Subcutaneous abdominal adipose tissue (tissue), 5 donors: ENCODE results near the gene MMEL1.

Experiments used
- H3K27ac ChIP-seq: one replicate; pipeline ENCODE4 v1.7.0; 2013; ENCODE audit warnings: low read depth, mild to moderate bottlenecking, inconsistent platforms, low read length, moderate library complexity
- H3K27me3 ChIP-seq, 5 donors: one replicate each; pipeline ENCODE4 v1.7.0; 2013; ENCODE audit warnings: low read length in 5 of 5, inconsistent platforms in 1 of 5; ENCODE audit not compliant: control insufficient read depth in 5 of 5, insufficient read depth in 4 of 5
- H3K36me3 ChIP-seq, 5 donors: one replicate each; pipeline ENCODE4 v1.7.0; 2013; ENCODE audit warnings: low read length in 5 of 5; ENCODE audit not compliant: control insufficient read depth in 5 of 5, insufficient read depth in 5 of 5
- H3K4me1 ChIP-seq, 5 donors: one replicate each; pipeline ENCODE4 v1.7.0; 2013; ENCODE audit warnings: low read length in 5 of 5, mild to moderate bottlenecking in 3 of 5, moderate library complexity in 1 of 5; ENCODE audit not compliant: control insufficient read depth in 5 of 5, insufficient read depth in 5 of 5
- H3K4me3 ChIP-seq, 5 donors: one replicate each; pipeline ENCODE4 v1.7.0; 2013; ENCODE audit warnings: low read length in 5 of 5, low read depth in 1 of 5
- H3K9ac ChIP-seq, 5 donors: one replicate each; pipeline ENCODE4 v1.7.0; 2013; ENCODE audit warnings: low read length in 5 of 5, mild to moderate bottlenecking in 4 of 5, moderate library complexity in 3 of 5
- H3K9me3 ChIP-seq, 5 donors: one replicate each; pipeline ENCODE4 v1.7.0; 2013; ENCODE audit warnings: low read length in 5 of 5; ENCODE audit not compliant: control insufficient read depth in 5 of 5
- donor health status: healthy.
- donor health status: healthy.
- donor health status: healthy.
- donor health status: healthy.
- donor health status: healthy.

MMEL1 gene

GRCh38 chr1:2566101-2567045, 66.4 kb downstream of the MMEL1 start:
- no peak overlapping the region for H3K27ac ChIP-seq
- no peaks in the 10 kb centered on the region for H3K9me3 ChIP-seq
- peaks cover 0 to 25% (median 19%) of the 10 kb centered on the region in 5 donors for H3K36me3 ChIP-seq
- no peaks in the 10 kb centered on the region for H3K4me1 ChIP-seq
- no peak overlapping the region for H3K9ac ChIP-seq
- H3K4me3 ChIP-seq, result no peak overlapping the region
- H3K27me3 ChIP-seq, result peaks cover 0 to 16% (median 12%) of the 10 kb centered on the region in 5 donors

GRCh38 chr1:2564815-2565374, 67.9 kb downstream of the MMEL1 start:
- Histone ChIP-seq H3K27ac (no peak overlapping the region), H3K4me1 (no peaks in the 10 kb centered on the region), H3K9ac (no peak overlapping the region), H3K36me3 (peaks cover 0 to 40% (median 31%) of the 10 kb centered on the region in 5 donors), H3K4me3 (no peak overlapping the region), H3K9me3 (no peaks in the 10 kb centered on the region), H3K27me3 (peaks cover 0 to 16% (median 12%) of the 10 kb centered on the region in 5 donors)

DNA sequence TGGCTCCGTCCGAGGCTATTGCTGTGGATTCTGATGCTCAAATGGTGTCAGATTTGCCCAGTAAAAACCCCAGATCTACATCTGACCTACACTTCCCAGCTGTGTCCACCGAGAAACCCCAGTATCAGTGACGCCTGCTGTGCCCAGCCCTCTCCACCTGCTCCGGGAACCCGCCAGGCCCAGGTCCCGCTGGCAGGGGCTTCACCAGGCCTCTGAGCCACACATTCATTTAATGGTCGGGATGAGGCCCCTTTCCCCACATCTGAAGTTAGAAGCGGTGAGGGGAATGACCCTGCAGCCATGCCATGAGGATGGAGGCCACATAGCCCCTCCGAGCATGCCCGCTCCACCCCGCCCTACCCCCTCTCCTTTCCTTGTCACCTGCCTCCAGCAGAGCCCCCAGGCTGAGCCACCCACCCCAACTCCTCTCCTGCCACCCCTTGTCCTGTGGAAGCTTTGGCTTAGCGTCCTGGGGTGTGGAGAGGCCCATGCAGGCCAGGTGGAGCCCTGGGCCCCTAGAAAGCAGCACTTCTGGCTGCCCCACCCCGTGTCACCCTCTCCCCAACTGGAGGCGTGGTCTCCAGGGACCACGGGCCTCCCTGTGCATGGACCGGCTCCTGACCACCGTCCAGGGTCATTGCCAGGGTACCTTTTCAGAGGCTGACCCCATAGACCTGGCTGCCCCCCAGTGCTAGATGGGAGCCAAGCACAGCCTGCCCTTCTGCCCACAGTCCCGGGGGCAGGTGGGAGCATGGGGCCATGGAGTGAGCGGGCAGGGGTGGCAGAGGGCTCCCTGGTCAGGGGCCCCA, 68.6 kb downstream of the MMEL1 start:
- Histone ChIP-seq H3K9me3 (no peaks in the 10 kb centered on the region), H3K4me3 (no peak overlapping the region), H3K36me3 (peaks cover 0 to 47% (median 36%) of the 10 kb centered on the region in 5 donors), H3K27ac (no peak overlapping the region), H3K9ac (no peak overlapping the region), H3K4me1 (peaks cover 0 to 4% (median 0%) of the 10 kb centered on the region in 5 donors), H3K27me3 (peaks cover 0 to 16% (median 12%) of the 10 kb centered on the region in 5 donors)

- no peak overlapping the region for H3K4me3 ChIP-seq
- H3K9me3 ChIP-seq, result no peaks in the 10 kb centered on the region
- H3K4me1 ChIP-seq, result peaks cover 0 to 13% (median 7%) of the 10 kb centered on the region in 5 donors
- no peak overlapping the region for H3K9ac ChIP-seq
- H3K27me3 ChIP-seq, result peaks cover 0 to 14% (median 10%) of the 10 kb centered on the region in 5 donors
- H3K27ac ChIP-seq, result no peak overlapping the region
- H3K36me3 ChIP-seq, result peaks cover 0 to 57% (median 45%) of the 10 kb centered on the region in 5 donors
Measured at GRCh38 chr1:2563205-2563604, 69.6 kb downstream of the MMEL1 start.

DNA sequence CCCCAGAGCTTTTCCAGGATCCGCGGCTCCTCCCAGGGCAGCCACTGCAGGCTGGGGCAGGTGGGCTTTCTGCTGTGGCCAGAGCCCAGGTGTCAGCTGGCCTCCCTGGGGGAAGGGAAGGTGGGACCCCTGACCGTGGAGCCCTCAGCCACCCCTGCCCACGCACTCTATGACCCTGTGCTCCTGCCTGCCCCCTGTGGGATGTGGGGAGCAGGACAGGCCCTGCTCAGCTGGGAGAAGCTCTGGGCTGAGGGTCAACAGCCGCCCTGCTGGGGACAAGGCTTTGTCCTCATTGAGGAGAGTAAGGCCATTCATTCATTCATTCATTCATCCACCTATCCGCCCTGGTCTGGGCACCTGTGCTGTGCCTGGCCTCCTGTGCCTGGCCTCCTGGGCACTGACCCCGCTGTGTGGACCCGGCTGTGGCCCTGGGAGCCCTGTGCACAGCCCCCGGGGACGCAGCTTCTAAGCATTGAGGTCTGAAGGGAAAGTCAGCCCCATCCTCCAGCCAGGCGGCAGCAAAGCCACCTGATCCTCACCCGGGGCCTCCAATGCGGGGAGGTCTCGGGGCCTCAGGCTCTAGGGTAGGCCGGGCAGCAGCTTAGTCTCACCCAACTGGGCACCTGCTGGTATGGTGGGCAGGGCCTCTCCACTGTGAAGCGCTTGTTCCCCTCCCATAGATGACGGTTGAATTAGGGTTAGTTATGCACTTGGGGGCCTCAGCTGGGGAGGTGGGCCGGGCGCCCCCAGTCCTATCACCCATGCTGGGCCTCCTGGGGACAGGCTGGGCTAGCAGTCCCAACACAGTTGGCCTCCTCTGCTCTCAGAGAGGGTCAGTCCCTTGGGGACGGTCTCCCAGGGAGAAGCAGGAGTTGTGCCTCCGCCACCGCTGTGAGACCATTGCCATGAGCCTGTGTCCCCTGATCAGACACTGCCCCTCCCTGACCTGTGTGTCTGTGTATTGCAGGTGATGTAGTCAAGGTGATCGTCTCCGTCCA, 70.6 kb downstream of the MMEL1 start:
- Histone ChIP-seq H3K36me3 (peaks cover 0 to 61% (median 47%) of the 10 kb centered on the region in 5 donors), H3K27ac (no peak overlapping the region), H3K27me3 (peaks cover 0 to 9% (median 7%) of the 10 kb centered on the region in 5 donors), H3K9ac (no peak overlapping the region), H3K4me3 (no peak overlapping the region), H3K9me3 (no peaks in the 10 kb centered on the region), H3K4me1 (peaks cover 2 to 23% (median 17%) of the 10 kb centered on the region in 5 donors)

DNA sequence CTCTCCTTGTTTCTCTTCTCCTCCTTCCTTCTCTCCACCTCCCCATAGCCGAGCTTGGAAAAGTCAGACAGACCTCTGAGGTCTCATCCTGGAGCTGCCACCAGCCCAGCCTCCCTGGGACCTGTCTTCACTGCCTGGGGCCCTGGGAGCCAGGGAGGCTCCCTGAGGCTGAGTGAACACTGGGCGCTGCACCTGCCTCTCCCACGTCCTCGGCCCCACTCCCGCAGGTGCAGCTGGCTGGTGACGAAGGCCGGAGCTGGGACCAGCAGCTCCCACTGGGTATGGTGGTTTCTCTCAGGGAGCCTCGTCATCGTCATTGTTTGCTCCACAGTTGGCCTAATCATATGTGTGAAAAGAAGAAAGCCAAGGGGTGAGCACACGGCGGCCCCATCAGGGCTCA, 71.4 kb downstream of the MMEL1 start:
- Histone ChIP-seq H3K27ac (no peak overlapping the region), H3K9ac (no peak overlapping the region), H3K9me3 (no peaks in the 10 kb centered on the region), H3K36me3 (peaks cover 0 to 61% (median 47%) of the 10 kb centered on the region in 5 donors), H3K4me3 (no peak overlapping the region), H3K27me3 (peaks cover 0 to 7% (median 6%) of the 10 kb centered on the region in 5 donors), H3K4me1 (peaks cover 2 to 31% (median 25%) of the 10 kb centered on the region in 5 donors)

- no peaks in the 10 kb centered on the region for H3K9me3 ChIP-seq
- peaks cover 0 to 61% (median 47%) of the 10 kb centered on the region in 5 donors for H3K36me3 ChIP-seq
- H3K4me1 ChIP-seq, result peaks cover 6 to 40% (median 34%) of the 10 kb centered on the region in 5 donors
- no peak overlapping the region for H3K9ac ChIP-seq
- H3K4me3 ChIP-seq, result no peak overlapping the region
- H3K27ac ChIP-seq, result no peak overlapping the region
- H3K27me3 ChIP-seq, result peaks cover 0 to 6% (median 0%) of the 10 kb centered on the region in 5 donors
Measured at GRCh38 chr1:2560299-2561073, 72.3 kb downstream of the MMEL1 start.

DNA sequence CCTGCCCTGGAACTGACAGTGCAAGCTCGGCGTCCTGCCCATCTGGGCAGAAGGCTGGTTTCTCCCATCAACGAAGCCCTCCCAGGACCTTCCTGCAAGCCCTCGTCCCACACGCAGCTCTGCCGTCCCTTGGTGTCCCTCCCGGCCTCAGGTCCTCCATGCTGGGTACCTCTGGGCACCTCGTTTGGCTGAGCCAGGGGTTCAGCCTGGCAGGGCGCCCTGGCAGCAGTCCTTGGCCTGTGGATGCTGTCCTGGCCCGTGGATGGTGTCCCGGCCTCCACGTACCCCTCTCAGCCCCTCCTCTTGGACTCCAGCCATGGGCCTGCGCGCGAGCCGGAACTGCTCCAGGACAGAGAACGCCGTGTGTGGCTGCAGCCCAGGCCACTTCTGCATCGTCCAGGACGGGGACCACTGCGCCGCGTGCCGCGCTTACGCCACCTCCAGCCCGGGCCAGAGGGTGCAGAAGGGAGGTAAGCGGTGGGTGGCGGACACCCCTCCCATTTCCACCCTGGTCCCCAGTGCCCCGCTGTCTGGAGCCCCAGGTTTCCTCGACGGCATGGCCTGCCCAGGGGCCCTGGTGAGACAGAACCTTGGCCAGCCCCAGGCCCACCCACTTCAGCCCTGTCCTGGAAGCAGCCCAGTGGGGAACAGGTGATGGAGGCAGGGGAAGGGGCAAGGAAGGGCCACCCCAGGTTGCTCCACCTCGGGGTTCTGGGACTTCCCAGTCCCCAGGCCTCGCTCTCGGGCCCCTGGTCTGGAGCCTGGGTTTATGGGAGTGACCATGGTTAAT, 73.1 kb downstream of the MMEL1 start:
- no peak overlapping the region for H3K27ac ChIP-seq
- H3K9ac ChIP-seq, result peak overlapping the region in 1 of 5 donors; percentile 2
- H3K27me3 ChIP-seq, result no peaks in the 10 kb centered on the region
- H3K4me1 ChIP-seq, result peaks cover 6 to 48% (median 41%) of the 10 kb centered on the region in 5 donors
- no peak overlapping the region for H3K4me3 ChIP-seq
- no peaks in the 10 kb centered on the region for H3K9me3 ChIP-seq
- H3K36me3 ChIP-seq, result peaks cover 0 to 61% (median 47%) of the 10 kb centered on the region in 5 donors
